GM23338 (cell line): ENCODE measurements around the gene LRMDA. TPM values are rescaled to one million over a fixed set of nuclear protein-coding genes. Genes with fewer than 3 reads are reported as not detected.

Experiments
- ATAC-seq: fragments of 200-7000 bp; cut with Tn5 transposase; 3 replicates; pipeline ENCODE4 v1.9.1; 2020
- DNase-seq: peaks from one replicate; pipeline ENCODE4 v3.0.0-alpha.2; 2015; ENCODE audit warnings: low spot score
- H2AFZ ChIP-seq: fragments of 200-600 bp; sonication (generic); 2 replicates; pipeline ENCODE4 v1.8.0; 2016; ENCODE audit warnings: antibody characterized with exemption, mild to moderate bottlenecking, moderate library complexity
- H3F3A ChIP-seq: fragments of 200-600 bp; sonication (generic); replicated peaks from 2 replicates; pipeline ENCODE4 v1.8.0; 2017; ENCODE audit warnings: antibody characterized with exemption, mixed run types, low read depth
- H3K27ac ChIP-seq: fragments of 200-600 bp; sonication (generic); 2 replicates; pipeline ENCODE4 v1.6.1; 2016; ENCODE audit warnings: low read depth
- H3K27me3 ChIP-seq: fragments of 200-600 bp; sonication (generic); 2 replicates; pipeline ENCODE4 v1.8.0; 2016; ENCODE audit warnings: mild to moderate bottlenecking, mixed run types, moderate library complexity; ENCODE audit not compliant: insufficient read depth
- H3K36me3 ChIP-seq: fragments of 200-600 bp; sonication (generic); 2 replicates; pipeline ENCODE4 v1.8.0; 2016; ENCODE audit warnings: mild to moderate bottlenecking; ENCODE audit not compliant: insufficient read depth
- H3K4me1 ChIP-seq: fragments of 200-600 bp; sonication (generic); 2 replicates; pipeline ENCODE4 v1.8.0; 2016; ENCODE audit warnings: mild to moderate bottlenecking, moderate library complexity; ENCODE audit not compliant: insufficient read depth
- H3K4me2 ChIP-seq: fragments of 200-600 bp; sonication (generic); 2 replicates; pipeline ENCODE4 v1.7.1; 2017; ENCODE audit warnings: mixed run types
- H3K4me3 ChIP-seq: fragments of 200-600 bp; sonication (generic); 2 replicates; pipeline ENCODE4 v1.6.1; 2016; ENCODE audit warnings: mixed run types
- H3K79me2 ChIP-seq: fragments of 200-600 bp; sonication (generic); replicated peaks from 2 replicates; pipeline ENCODE4 v1.8.0; 2017; ENCODE audit warnings: mild to moderate bottlenecking; ENCODE audit not compliant: insufficient read depth
- H3K9me2 ChIP-seq: fragments of 200-600 bp; sonication (generic); 2 replicates; pipeline ENCODE4 v1.8.0; 2017; ENCODE audit not compliant: insufficient read depth
- H4K20me1 ChIP-seq: fragments of 200-600 bp; sonication (generic); replicated peaks from 2 replicates; pipeline ENCODE4 v1.8.0; 2017; ENCODE audit warnings: mild to moderate bottlenecking; ENCODE audit not compliant: insufficient read depth
- H3K27ac Mint-ChIP-seq: 2 replicates; pipeline ENCODE4 v1.8.0; 2020; ENCODE audit warnings: inconsistent platforms, mild to moderate bottlenecking, moderate library complexity, mixed read lengths
- H3K27me3 Mint-ChIP-seq: 3 replicates; pipeline ENCODE4 v1.8.0; 2022; ENCODE audit warnings: low read depth, mild to moderate bottlenecking, moderate library complexity, mixed read lengths, inconsistent platforms; ENCODE audit not compliant: insufficient read depth, poor library complexity
- H3K36me3 Mint-ChIP-seq: 3 replicates; pipeline ENCODE4 v1.8.0; 2021; ENCODE audit warnings: low read depth, mild to moderate bottlenecking, inconsistent platforms, moderate library complexity, mixed read lengths
- H3K4me1 Mint-ChIP-seq: 3 replicates; pipeline ENCODE4 v1.8.0; 2020; ENCODE audit warnings: mild to moderate bottlenecking, inconsistent platforms, mixed read lengths
- H3K4me3 Mint-ChIP-seq: 3 replicates; pipeline ENCODE4 v1.8.0; 2021; ENCODE audit warnings: moderate library complexity, mild to moderate bottlenecking, inconsistent platforms, mixed read lengths
- H3K9me3 Mint-ChIP-seq: 3 replicates; pipeline ENCODE4 v1.8.0; 2020; ENCODE audit warnings: moderate library complexity, mild to moderate bottlenecking, inconsistent platforms, mixed read lengths
- ETS1 ChIP-seq: IDR thresholded peaks from 2 replicates; pipeline ENCODE4 v1.6.1; 2016; ENCODE audit warnings: antibody characterized with exemption
- EZH2 ChIP-seq: fragments of 200-600 bp; sonication (generic); IDR thresholded peaks from one replicate; pipeline ENCODE4 v1.8.0; 2017; ENCODE audit warnings: antibody characterized with exemption, mild to moderate bottlenecking, low read depth; ENCODE audit not compliant: unreplicated experiment
- JUNB ChIP-seq: IDR thresholded peaks from one replicate; pipeline ENCODE4 v1.6.1; 2016; ENCODE audit warnings: antibody characterized with exemption; ENCODE audit not compliant: unreplicated experiment
- NANOG ChIP-seq: IDR thresholded peaks from 2 replicates; pipeline ENCODE4 v1.6.1; 2016; ENCODE audit warnings: antibody characterized with exemption, borderline replicate concordance
- REST ChIP-seq: IDR thresholded peaks from one replicate; pipeline ENCODE4 v1.6.1; 2018; ENCODE audit warnings: antibody characterized with exemption; ENCODE audit not compliant: unreplicated experiment
- ZNF331 ChIP-seq: fragments of 250-450 bp; sonication (Bioruptor Pico); IDR thresholded peaks from 2 replicates; pipeline ENCODE4 v1.5.0; 2020; ENCODE audit warnings: low read depth, mild to moderate bottlenecking, moderate library complexity
- ZNF462 ChIP-seq: fragments of 250-450 bp; sonication (Bioruptor Pico); IDR thresholded peaks from 2 replicates; pipeline ENCODE4 v1.5.0; 2020; ENCODE audit warnings: mild to moderate bottlenecking, moderate library complexity
- polyA plus RNA-seq: library from polyadenylated mRNA; unstranded; fragments of >200 nt; fragmentation: Nextera tagmentation; extraction: Ambion mirVana; gene quantifications from 2 replicates; pipeline ENCODE4 v1.2.1, GENCODE V29; 2016
- total RNA-seq: library from RNA; depleted of rRNA; stranded (reverse); fragments of >200 nt; shearing (Covaris generic); gene quantifications from 2 replicates; pipeline ENCODE4 v1.2.3, GENCODE V29; 2014

Gene LRMDA
- total and polyA plus RNA-seq, 2 experiments from 2014 or later = 0.90 to 1.8 TPM

- Histone ChIP-seq H3K79me2 (no peaks in the 10 kb centered on the region), H3K4me3 (no peak overlapping the region), H3K27me3 (no peaks in the 10 kb centered on the region), H3K36me3 (no peaks in the 10 kb centered on the region), H3K4me1 (no peaks in the 10 kb centered on the region), H3F3A (no peaks in the 10 kb centered on the region), H2AFZ (no peak overlapping the region), H3K27ac (no peak overlapping the region), H3K9me2 (no peaks in the 10 kb centered on the region; the same call in 1 of the 2 replicates), H4K20me1 (no peaks in the 10 kb centered on the region), H3K4me2 (no peak overlapping the region)
- Mint-ChIP-seq H3K36me3 (no peaks in the 10 kb centered on the region), H3K4me3 (no peak overlapping the region), H3K4me1 (0 out of 3 replicates have a peak, but pooled peaks cover 3% of the 10 kb centered on the region), H3K27ac (no peak overlapping the region), H3K9me3 (no peaks in the 10 kb centered on the region), H3K27me3 (no peaks in the 10 kb centered on the region)
- no peak for ATAC-seq
- no peak for DNase-seq
- TF ChIP-seq ZNF331 (no peak), JUNB (no peak), EZH2 (no peak), ETS1 (no peak), NANOG (no peak), REST (no peak), ZNF462 (CRISPR knock-in tag) (no peak)
These were observed 231.3 kb downstream of the LRMDA start for GRCh38 chr10:75662715-75663114.
